Smooth muscle cell (in vitro differentiated cells): ENCODE measurements around the gene LMBR1. TPM values are rescaled to one million over a fixed set of nuclear protein-coding genes. Genes with fewer than 3 reads are reported as not detected.

ENCODE experiments used
- DNase-seq: peaks from one replicate; lab custom pipeline; 2025; ENCODE audit not compliant: unreplicated experiment; lab: John Stamatoyannopoulos, UW
- H2AFZ ChIP-seq: fragments of 200-600 bp; sonication (generic); 2 replicates; pipeline ENCODE4 v1.6.0; 2016; ENCODE audit warnings: antibody characterized with exemption, low read depth, mild to moderate bottlenecking
- H3F3A ChIP-seq: fragments of 200-600 bp; sonication (generic); 2 replicates; pipeline ENCODE4 v1.6.0; 2017; ENCODE audit warnings: antibody characterized with exemption, low read depth
- H3K27ac ChIP-seq: fragments of 200-600 bp; sonication (generic); 2 replicates; pipeline ENCODE4 v1.5.1; 2016; ENCODE audit warnings: low read depth, mild to moderate bottlenecking
- H3K27me3 ChIP-seq: fragments of 200-600 bp; sonication (generic); 2 replicates; pipeline ENCODE4 v1.6.1; 2016; ENCODE audit warnings: low read depth, mild to moderate bottlenecking
- H3K36me3 ChIP-seq: fragments of 200-600 bp; sonication (generic); 2 replicates; pipeline ENCODE4 v1.5.1; 2016; ENCODE audit warnings: low read depth
- H3K4me1 ChIP-seq: fragments of 200-600 bp; sonication (generic); 2 replicates; pipeline ENCODE4 v1.5.1; 2016; ENCODE audit warnings: low read depth
- H3K4me2 ChIP-seq: fragments of 200-600 bp; sonication (generic); 2 replicates; pipeline ENCODE4 v1.6.0; 2016; ENCODE audit warnings: mild to moderate bottlenecking
- H3K4me3 ChIP-seq: fragments of 200-600 bp; sonication (generic); 2 replicates; pipeline ENCODE4 v1.5.1; 2016; ENCODE audit warnings: mild to moderate bottlenecking
- H3K79me2 ChIP-seq: fragments of 200-600 bp; sonication (generic); 2 replicates; pipeline ENCODE4 v1.6.0; 2016; ENCODE audit warnings: low read depth, mild to moderate bottlenecking
- H3K9ac ChIP-seq: fragments of 200-600 bp; sonication (generic); 2 replicates; pipeline ENCODE4 v1.6.0; 2016; ENCODE audit warnings: low read depth
- H3K9me3 ChIP-seq: fragments of 200-600 bp; sonication (generic); replicated peaks from 2 replicates; pipeline ENCODE4 v1.5.1; 2016; ENCODE audit warnings: low read depth
- H4K20me1 ChIP-seq: fragments of 200-600 bp; sonication (generic); 2 replicates; pipeline ENCODE4 v1.6.0; 2016; ENCODE audit warnings: low read depth
- CTCF ChIP-seq: fragments of 200-600 bp; sonication (generic); IDR thresholded peaks from 2 replicates; pipeline ENCODE4 v1.5.1; 2017; ENCODE audit warnings: borderline replicate concordance, mild to moderate bottlenecking, antibody characterized with exemption; ENCODE audit not compliant: insufficient read depth, poor library complexity, severe bottlenecking
- WGBS: methylation state at CpG from one replicate; pipeline ENCODE4 v1.1.7; 2016; ENCODE audit warnings: low lambda C conversion rate; 5-methylcytosine and 5-hydroxymethylcytosine counted together
- polyA plus RNA-seq: library from polyadenylated mRNA; unstranded; fragments of >200 nt; fragmentation: Nextera tagmentation; extraction: Ambion mirVana; gene quantifications from 2 replicates; pipeline ENCODE4 v1.2.1, GENCODE V29; 2016
- total RNA-seq: library from RNA; depleted of rRNA; stranded (reverse); fragments of >200 nt; gene quantifications from 2 replicates; pipeline ENCODE4 v1.2.3, GENCODE V29; 2014

Gene LMBR1
- total and polyA plus RNA-seq, 2 experiments from 2014 or later, result 9.7 to 30.3 TPM

- H3K36me3 ChIP-seq, result no peaks in the 10 kb centered on the region
- WGBS, result 90% methylated on average over 4 of the region's 4 CpGs
- H3K4me2 ChIP-seq, result no peak overlapping the region
- H3K27ac ChIP-seq, result no peak overlapping the region
- H3K79me2 ChIP-seq, result no peaks in the 10 kb centered on the region
- no peak for DNase-seq
- H3K27me3 ChIP-seq, result no peaks in the 10 kb centered on the region
- TF ChIP-seq CTCF, result no peak
- H3K9ac ChIP-seq, result no peak overlapping the region
- no peaks in the 10 kb centered on the region for H3K9me3 ChIP-seq
- H2AFZ ChIP-seq, result no peak overlapping the region
- H3F3A ChIP-seq, result no peaks in the 10 kb centered on the region
- H4K20me1 ChIP-seq, result no peaks in the 10 kb centered on the region
- no peak overlapping the region for H3K4me3 ChIP-seq
- H3K4me1 ChIP-seq, result peaks cover 18% of the 10 kb centered on the region
These were observed 235.3 kb downstream of the LMBR1 start for GRCh38 chr7:156657681-156658080.

GRCh38 chr7:156656598-156656997 lies 236.4 kb downstream of the LMBR1 start:
- Histone ChIP-seq H3K36me3 (no peaks in the 10 kb centered on the region), H3K9ac (no peak overlapping the region), H3K4me3 (no peak overlapping the region), H3F3A (no peaks in the 10 kb centered on the region), H2AFZ (no peak overlapping the region), H3K4me2 (no peak overlapping the region), H4K20me1 (no peaks in the 10 kb centered on the region), H3K27ac (no peak overlapping the region), H3K4me1 (peaks cover 18% of the 10 kb centered on the region), H3K27me3 (no peaks in the 10 kb centered on the region), H3K79me2 (no peaks in the 10 kb centered on the region), H3K9me3 (no peaks in the 10 kb centered on the region)
- TF ChIP-seq CTCF, result no peak
- DNase-seq, result no peak
- 86% methylated on average over 7 of the region's 7 CpGs for WGBS

- no peaks in the 10 kb centered on the region for H4K20me1 ChIP-seq
- H3K79me2 ChIP-seq, result no peaks in the 10 kb centered on the region
- H2AFZ ChIP-seq, result no peak overlapping the region
- no peaks in the 10 kb centered on the region for H3F3A ChIP-seq
- no peaks in the 10 kb centered on the region for H3K27me3 ChIP-seq
- H3K4me1 ChIP-seq, result peaks cover 18% of the 10 kb centered on the region
- DNase-seq, result no peak
- no peak overlapping the region for H3K4me3 ChIP-seq
- 90% methylated on average over 4 of the region's 4 CpGs for WGBS
- no peak overlapping the region for H3K4me2 ChIP-seq
- H3K9me3 ChIP-seq, result no peaks in the 10 kb centered on the region
- no peak overlapping the region for H3K27ac ChIP-seq
- TF ChIP-seq CTCF, result no peak
- H3K36me3 ChIP-seq, result no peaks in the 10 kb centered on the region
- no peak overlapping the region for H3K9ac ChIP-seq
These were observed 237.0 kb downstream of the LMBR1 start for GRCh38 chr7:156655983-156656382.

GRCh38 chr7:156655251-156655650 lies 237.7 kb downstream of the LMBR1 start:
- H4K20me1 ChIP-seq, result no peaks in the 10 kb centered on the region
- 98% methylated on average over 6 of the region's 6 CpGs for WGBS
- DNase-seq, result no peak
- no peaks in the 10 kb centered on the region for H3F3A ChIP-seq
- H3K79me2 ChIP-seq, result no peaks in the 10 kb centered on the region
- no peak overlapping the region for H3K4me3 ChIP-seq
- H3K36me3 ChIP-seq, result no peaks in the 10 kb centered on the region
- H3K27me3 ChIP-seq, result no peaks in the 10 kb centered on the region
- TF ChIP-seq CTCF, result no peak
- no peaks in the 10 kb centered on the region for H3K9me3 ChIP-seq
- H2AFZ ChIP-seq, result no peak overlapping the region
- no peak overlapping the region for H3K4me2 ChIP-seq
- H3K4me1 ChIP-seq, result peaks cover 18% of the 10 kb centered on the region
- no peak overlapping the region for H3K9ac ChIP-seq
- H3K27ac ChIP-seq, result no peak overlapping the region
